HG03378 (cell line): ENCODE data around the gene ANKRD11.
"Not testable (repeated sequence)": the region's sequence is repeated elsewhere in the genome, so short reads cannot be mapped to it uniquely, and the experiment has no call there.

Source experiments
- ATAC-seq: cut with Tn5 transposase; IDR thresholded peaks from one replicate; pipeline ENCODE4 v1.9.1; 2021; ENCODE audit warnings: mild to moderate bottlenecking, moderate library complexity; ENCODE audit not compliant: unreplicated experiment

The ANKRD11 gene

DNA sequence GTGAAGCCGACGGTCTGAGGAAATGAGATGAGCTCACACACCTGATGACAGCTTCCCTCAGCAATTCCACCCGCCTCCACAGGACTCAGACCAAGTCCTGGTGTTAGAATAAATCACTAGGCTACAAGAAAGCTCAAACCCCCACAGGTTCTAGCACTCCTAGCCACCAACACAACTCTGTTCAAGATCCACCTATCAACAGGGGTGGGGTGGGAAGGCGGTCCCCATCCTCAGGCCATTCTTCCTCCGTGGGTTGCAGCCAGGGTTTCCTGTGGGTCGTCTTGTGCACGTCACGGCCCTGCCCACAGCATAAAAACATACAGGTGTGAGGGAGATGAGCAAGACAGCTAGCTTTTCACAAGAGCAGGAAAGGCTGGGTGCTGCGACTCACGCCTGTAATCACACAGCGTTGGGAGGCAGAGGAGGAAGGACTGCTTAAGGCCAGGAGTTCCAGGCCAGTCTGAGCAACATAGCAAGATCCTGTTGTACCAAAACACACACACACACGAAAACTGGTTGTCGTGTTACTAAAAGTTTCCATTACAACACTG lies 81.1 kb downstream of the ANKRD11 start:
- ATAC-seq, result no peak

DNA sequence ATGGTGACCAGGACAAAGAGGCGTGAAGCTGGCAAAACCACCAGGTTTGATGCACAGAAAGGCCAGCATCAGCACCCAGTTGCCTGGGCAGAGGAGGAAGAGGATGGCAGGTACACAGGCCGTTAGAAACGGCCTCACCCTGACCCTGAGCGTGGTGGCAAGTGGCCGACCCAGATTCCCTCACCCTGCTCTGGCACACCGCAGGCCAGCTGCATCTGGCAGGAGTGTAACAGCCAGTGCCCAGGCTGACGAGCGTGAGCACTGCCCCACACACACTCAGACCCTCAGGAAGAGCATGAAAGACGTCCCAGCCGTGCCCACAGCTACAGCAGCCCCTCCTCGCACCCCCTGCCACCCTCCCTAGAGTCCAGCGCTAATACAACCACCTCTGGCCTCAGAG lies 82.0 kb downstream of the ANKRD11 start:
- no peak for ATAC-seq

DNA sequence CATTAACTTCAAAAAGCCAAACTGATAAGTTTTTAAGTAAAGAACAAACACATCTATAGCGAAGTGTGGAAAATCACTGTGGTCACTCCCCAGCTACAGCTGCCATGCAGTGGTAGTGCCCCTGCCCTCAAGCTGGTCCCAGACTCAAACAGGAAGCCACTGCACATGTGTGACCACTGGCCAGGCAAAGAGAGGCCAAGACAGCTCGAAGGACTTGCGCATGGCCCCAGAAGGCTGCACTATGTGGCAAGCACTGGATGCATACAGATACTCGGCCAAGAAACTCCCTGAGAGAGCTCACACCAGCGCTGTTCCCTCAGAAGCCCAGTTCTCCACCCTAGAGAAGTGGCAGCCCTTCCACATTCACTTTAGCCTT lies 82.4 kb downstream of the ANKRD11 start:
- no peak for ATAC-seq

DNA sequence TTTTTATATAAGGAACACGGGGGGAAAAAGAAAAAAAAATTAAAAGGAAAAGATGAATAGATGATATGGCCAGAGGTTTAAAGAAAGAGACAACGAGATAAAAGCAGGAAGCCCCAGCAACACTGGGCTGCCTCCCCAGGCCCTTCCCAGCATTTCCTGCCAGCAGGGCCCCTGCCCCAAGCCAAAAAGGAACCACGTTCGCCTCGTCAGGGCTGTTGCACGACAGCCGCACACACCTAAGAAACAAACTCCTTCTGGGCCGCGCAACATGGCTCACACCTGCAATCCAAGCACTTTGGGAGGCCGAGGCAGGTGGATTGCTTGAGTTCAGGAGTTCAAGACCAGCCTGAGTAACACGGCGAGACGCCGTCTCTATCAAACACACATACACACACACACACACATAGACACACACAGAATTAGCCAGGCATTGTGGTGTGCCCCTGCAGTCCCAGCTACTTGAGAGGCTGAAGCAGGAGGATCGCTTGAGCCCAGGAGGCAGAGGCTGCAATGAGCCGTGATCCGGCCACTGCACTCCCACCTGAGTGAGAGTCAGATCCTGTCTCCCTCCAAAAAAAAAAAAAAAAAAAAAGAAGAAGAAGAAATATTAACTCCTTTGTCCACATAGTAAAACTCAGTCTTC lies 83.0 kb downstream of the ANKRD11 start:
- ATAC-seq, result no peak

DNA sequence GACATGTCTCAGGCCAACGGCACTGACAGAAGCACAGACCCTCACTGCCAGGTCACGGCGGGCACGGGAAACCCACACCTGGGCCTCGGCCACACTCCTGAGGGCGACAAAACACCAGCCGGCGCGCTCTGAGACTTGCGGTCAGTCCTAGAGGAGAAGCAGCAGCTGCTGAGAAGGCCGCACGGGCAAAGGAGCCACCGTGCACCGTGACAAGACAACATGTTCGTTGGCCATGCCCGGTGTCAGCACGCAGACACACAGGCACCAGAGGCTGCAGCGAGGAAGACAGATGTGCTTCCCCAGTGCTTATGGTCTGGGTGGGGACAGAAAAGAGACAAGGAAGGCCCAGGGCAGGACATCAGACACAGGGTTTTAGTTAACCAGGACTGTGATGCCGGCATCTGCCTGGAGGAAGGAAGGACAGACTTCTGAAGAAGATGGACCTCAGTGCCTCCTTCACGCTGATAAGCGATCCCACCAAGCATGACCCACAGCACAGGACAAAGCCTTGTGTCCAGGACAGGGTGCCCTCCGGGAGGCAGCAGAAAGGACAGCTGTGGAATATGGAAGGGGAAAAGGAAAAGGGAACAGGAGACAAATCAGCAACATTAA lies 84.0 kb downstream of the ANKRD11 start:
- ATAC-seq, result no peak

- no peak for ATAC-seq
Observed at GRCh38 chr16:89404561-89404960, 85.8 kb downstream of the ANKRD11 start.

GRCh38 chr16:89402962-89403361 lies 87.4 kb downstream of the ANKRD11 start:
- ATAC-seq, result no peak

DNA sequence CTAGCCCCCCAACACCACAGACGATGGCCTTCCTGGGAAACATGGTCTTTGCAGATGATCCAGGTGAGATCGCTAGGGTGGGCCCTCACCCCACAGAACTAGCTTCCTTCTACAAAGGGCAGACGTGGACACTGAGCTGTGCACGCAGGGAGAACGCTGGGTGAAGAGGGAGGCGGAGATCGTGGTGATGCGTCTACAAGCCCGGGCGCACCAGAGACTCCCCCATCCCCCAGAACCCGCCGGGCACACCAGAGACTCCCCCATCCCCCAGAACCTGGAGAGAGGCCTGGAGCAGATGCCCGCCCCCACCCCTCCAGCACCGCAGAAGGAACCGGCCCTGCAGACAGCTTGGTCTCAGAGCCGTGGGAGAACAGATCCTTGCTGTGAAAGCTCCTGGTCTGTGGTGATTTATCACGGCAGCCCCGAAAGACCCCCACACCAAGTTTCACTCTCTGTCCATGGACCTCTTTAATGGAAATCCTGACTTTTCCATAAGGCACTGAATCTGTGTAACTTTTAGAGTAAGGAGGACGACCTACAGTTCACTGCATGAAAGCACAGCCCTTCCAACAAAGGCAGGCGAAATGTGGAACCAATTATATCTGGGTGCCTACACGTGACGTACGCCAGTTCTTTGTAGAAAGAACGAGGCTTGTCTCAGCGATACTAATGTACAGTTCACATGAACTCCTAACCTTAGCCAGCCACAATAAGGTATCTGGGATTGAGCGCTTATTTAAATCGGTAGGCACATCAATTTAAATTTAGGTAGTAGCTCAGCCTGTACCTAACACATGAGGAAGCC lies 88.5 kb downstream of the ANKRD11 start:
- no peak for ATAC-seq

GRCh38 chr16:89401205-89401604 lies 89.2 kb downstream of the ANKRD11 start:
- ATAC-seq, result no peak

DNA sequence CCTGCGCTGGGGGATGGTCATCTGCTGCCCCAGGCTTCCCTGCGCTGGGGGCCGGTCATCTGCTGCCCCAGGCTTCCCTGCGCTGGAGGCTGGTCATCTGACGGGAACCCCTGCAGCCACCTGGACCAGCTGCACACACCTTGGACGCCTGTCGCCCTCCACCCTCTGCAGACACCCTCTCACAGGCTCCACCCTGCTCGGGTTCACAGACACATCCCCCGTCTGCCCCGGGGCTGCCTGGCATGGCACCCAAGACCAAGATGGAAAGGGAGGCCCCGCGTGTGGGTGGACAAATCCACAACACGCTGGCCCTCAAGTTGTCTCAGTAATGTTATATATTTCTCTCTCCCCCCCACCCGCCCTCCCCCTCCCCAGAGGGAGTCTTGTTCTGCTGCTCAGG lies 89.6 kb downstream of the ANKRD11 start:
- no peak for ATAC-seq

DNA sequence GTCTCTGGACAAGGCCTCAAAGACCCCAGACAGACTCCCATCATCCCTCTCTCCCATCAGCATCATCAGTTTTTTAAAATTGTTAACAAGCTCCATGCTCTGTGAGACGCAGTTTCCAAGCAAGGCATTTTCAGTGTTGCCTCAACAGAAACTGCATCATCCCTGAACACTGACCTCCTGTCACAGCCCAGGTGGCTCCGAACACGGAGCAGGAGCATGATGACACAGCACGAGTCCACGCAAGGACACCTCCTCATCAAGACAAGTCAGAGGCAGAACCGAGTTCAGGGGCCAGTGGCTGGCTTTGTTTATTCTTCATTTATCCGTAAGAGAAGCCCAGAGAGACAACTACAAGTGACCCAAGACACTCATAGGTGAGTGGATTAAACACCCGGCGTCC lies 91.4 kb downstream of the ANKRD11 start:
- ATAC-seq, result no peak

DNA sequence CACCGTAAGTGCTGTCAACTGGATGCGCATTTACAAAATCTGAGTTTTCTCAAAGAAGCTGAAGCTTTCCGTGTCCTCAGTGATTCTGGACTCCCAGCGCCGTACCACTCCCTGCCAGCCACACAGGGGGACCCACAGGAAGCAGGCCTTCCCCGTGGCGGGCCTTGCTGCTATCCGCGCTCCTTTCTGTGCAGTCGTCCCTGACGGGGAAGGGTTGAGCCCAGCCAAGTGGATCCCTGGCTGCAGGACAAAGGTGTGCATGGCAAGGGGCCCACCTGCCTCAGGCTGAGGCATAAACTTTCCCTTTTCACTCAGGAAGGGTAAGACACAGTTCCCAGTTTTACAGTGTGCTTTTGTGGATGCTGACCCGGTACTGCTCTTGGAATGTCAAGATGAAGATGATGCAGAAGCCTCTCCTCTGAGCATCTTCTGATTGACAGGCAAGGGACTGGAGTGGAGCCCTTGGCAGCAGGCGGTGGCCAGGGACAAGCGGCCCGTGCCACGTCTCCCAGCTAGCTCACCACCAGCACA lies 93.0 kb downstream of the ANKRD11 start:
- no peak for ATAC-seq

DNA sequence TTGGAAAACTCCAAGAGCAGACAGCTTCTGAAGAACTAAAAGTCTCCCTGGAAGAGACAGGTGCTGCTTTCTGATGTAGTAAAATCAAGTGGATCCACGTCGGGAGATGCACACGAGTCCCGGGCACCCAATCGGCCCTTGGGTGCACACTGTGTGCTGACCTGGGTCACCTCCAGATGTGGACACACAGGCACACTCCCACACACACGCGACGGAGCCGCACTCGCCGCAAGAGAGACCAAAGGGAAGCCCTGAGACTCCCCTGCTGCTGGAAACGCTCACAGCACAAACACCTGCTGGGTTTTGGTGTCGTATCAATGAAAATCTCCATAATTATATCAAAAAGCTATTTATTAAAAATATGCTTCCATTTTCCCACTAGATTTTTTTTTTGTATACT lies 94.2 kb downstream of the ANKRD11 start:
- ATAC-seq, result no peak

DNA sequence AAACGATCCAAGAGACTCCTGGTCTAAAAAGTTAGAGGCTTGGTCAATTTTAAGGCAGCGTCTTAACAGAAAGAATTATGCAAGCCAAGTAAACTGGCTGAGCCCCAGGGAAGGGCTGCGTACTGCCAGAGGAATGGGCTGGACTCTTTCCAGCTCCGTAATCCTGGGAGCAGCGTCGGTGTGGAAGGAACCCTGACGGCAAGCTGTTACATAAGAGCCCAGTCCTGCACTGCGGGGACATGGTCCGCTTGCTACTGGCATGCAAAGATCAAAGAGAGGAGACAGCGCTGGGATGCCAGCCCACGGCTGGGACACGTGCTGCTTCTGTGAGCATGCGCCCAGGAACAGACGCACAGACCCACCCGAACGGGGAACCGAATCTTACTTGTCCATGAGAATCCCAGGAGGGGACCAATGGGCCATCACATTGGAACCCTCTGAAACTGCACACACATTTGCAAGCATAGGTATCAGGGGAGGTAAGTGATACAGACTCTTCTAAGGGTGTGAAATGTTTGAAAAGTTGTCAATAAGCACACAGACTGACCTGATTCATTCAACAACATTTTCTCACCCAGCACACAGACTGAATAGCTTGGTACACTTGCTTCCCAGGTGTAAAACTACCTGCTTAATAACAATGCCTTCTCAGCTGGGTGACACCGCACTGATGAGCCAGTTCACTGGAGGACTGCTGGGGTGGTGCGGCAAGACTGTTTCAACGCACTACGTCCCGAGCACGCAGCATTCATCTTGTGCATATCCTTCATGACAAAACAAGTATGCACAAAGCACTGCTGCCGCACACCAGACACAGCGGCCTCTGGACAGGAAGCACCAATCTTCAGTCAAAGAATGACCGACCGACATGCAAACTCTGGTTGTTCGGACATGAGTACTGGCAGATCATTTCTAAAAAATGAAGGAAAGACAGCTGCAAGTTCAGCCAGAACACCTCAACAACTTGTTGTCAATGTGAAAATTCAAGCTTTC lies 94.9 kb downstream of the ANKRD11 start:
- ATAC-seq, result no peak

GRCh38 chr16:89393738-89394406 lies 96.5 kb downstream of the ANKRD11 start:
- ATAC-seq, result no peak

- ATAC-seq, result no peak
Observed at GRCh38 chr16:89392881-89393737, 97.3 kb downstream of the ANKRD11 start.

DNA sequence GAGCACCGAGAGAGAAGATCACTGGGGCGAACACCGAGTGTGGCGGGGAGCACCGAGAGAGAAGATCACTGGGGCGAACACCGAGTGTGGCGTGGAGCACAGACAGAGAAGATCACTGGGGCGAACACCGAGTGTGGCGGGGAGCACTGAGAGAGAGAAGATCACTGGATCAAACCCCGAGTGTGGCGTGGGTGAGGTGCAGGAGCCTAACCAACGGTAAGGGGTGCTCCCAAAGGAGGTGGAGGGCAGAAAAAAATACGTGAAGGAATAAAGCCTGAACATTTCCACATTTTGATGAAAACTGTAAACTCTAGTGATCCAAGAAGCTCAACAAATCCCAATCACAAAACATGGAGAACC lies 100.2 kb downstream of the ANKRD11 start:
- ATAC-seq, result not testable (repeated sequence)

DNA sequence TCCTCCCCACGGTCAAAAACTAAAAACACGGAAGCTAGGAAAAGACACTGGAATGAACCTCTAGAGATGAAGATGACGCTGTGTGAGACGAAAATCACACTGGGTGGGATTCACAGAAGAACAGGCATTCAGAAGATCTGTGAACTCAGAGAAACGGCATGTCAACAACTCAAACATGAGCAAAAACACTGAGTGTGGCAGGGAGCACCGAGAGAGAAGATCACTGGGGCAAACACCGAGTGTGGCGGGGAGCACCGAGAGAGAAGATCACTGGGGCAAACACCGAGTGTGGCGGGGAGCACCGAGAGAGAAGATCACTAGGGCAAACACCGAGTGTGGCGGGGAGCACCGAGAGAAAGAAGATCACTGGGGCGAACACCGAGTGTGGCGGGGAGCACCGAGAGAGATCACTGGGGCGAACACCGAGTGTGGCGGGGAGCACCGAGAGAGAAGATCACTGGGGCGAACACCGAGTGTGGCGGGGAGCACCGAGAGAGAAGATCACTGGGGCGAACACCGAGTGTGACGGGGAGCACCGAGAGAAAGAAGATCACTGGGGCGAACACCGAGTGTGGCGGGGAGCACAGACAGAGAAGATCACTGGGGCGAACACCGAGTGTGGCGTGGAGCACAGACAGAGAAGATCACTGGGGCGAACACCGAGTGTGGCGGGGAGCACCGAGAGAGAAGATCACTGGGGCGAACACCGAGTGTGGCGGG lies 100.7 kb downstream of the ANKRD11 start:
- ATAC-seq, result not testable (repeated sequence)
